GM12873 (cell line): Measurements from ENCODE around the gene PPP1R3F.

Experiments
- TF ChIP-seq, protein P1 (sequence below): IDR thresholded peaks from 2 replicates; pipeline ENCODE4 v1.5.1; 2012; ENCODE audit warnings: low read depth, mild to moderate bottlenecking, moderate library complexity, low read length, control low read depth; ENCODE audit not compliant: insufficient read depth; ENCODE audit errors: missing control alignments

The PPP1R3F gene

DNA sequence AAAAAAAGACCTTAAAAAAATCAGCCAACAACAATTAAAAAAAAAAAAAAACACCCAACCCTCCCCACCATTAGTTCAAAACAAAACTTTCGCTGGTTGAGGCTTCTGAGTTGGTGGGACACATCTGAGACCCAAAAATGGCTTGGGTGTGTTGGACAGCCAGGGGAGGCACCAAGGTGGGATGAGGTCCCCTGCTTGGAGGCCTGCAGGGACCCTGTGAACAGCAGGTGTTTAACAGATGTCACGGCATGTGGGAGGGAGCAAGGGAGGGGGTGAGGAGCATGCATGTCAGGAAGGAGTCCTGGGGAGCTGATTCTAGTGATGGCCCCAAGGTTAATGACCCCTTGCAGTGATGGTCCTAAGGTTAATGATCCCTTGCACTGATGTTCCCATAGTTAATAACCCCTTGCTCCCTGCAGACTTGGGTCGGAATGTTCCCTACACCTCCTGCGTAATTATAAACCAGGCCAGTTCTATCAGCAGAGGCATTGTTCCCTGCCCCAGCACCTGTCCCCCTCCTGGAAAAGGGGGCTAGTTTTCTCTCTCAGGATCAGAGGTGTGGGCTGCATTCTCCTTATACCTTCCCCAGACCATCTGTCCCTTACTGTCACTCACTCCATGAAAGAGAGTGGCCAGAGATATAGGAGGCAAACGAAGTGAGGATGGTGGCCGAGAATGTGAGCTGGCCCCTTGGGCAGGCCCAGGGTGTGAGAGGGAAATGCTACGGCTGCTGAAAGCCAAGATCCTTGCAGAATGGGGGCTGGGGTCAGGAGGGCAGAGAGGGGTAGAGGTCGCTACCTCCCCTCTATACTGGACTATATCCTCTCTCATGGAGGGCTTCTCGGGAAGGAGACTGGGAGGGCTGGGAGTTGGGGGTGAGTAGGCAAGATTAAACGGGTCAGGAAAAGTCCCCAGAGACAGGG, 2.8 kb upstream of the PPP1R3F start:
- TF ChIP-seq, protein P1, sequence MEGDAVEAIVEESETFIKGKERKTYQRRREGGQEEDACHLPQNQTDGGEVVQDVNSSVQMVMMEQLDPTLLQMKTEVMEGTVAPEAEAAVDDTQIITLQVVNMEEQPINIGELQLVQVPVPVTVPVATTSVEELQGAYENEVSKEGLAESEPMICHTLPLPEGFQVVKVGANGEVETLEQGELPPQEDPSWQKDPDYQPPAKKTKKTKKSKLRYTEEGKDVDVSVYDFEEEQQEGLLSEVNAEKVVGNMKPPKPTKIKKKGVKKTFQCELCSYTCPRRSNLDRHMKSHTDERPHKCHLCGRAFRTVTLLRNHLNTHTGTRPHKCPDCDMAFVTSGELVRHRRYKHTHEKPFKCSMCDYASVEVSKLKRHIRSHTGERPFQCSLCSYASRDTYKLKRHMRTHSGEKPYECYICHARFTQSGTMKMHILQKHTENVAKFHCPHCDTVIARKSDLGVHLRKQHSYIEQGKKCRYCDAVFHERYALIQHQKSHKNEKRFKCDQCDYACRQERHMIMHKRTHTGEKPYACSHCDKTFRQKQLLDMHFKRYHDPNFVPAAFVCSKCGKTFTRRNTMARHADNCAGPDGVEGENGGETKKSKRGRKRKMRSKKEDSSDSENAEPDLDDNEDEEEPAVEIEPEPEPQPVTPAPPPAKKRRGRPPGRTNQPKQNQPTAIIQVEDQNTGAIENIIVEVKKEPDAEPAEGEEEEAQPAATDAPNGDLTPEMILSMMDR: no peak

DNA sequence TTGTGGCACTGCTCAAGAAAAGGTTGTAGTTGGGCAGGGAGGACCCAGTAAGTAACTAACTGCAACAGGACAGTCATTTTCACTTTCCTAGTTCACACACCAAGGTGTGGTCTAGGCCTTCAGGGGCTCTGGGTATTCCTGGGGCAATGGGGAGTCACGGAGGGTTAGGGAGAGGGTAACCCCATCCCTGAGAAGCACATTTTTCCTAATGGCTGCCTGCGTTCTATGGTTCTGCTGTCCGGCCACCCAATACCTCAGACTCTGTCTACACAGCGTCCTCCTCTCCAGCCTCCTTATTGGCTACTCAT, 937 bp upstream of the PPP1R3F start:
- TF ChIP-seq, protein P1: no peak

DNA sequence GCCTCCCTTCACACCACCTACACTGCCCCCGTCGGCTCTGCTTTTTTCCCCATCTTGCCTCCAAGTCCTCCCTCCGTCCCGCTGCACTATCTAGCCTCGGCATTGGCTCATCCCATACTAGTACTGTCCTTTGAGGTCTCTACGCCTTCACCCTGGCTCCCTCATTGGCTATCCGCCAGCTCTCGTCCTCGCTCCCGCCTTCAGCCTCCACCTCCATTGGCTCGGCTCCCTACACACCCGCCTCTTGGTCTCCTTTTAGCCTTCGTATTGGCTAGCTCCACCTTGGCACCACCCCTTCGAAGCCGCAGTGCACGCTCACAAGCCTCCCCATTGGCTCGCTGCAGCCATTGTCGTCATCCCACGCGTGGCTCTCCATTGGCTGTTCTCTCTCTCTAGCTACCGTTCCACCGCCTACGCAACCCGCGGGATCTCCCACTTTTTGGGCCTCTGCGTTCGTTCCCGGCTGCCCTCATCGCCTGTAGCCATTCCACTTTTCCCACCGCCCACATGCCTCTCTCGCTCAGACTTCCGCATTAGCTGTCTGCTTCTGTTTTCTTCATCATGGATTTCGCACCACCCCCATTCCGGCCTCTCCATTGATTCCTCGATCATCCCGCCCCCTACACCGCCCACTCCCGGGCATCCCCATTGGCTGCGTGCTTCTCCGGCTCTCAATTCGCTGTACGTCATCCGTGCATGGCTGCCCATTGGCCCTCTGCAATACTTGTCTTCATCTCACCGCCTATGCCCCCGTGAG, 405 bp upstream of the PPP1R3F start:
- TF ChIP-seq, protein P1: no peak

DNA sequence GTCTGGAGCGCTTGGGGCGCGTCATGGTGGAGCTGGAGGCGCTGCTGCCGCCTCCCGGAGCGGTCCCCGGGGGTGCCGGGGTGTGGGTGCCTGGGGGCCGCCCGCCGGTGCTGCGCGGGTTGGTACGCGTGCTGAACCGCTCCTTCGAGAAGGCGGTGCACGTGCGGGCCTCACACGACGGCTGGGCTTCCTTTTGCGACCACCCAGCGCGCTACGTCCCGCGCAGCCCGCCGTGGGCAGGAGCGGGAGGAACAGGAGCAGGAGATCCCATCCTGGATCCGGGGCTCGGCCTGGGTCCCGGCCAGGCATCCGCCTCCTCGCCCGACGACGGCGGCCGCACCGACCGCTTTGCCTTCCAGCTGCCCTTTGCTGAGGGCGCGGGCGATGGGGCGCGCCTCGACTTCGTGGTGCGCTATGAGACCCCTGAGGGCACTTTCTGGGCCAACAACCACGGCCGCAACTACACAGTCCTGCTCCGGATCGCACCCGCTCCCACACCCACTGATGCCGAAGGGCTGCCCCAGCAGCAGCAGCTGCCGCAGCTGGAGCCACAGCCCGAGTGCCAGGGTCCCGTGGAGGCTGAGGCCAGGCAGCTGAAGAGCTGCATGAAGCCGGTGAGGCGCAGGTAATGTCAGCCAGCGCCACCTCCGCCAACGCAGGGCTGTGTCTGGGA, 792 bp downstream of the PPP1R3F start:
- TF ChIP-seq, protein P1: no peak

DNA sequence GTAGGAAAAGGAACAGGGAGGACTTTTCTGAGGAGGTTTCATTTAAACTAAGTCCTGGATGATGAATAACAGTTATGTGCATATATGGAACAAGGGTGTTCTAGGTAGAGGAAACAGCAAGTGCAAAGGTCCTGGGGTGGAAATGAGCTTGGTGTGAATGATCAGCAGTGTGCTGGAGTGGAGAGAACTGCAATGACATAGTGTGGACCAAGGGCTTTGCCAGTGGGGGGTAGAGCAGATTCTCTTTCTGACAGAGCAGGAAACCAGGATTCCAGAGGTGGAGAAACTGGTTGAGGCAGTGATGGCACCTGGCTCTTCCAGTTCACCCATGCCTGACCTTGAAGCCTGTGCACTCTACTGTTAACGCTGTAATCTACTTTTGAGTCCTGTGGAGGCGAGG, 1.7 kb downstream of the PPP1R3F start:
- TF ChIP-seq, protein P1: no peak

DNA sequence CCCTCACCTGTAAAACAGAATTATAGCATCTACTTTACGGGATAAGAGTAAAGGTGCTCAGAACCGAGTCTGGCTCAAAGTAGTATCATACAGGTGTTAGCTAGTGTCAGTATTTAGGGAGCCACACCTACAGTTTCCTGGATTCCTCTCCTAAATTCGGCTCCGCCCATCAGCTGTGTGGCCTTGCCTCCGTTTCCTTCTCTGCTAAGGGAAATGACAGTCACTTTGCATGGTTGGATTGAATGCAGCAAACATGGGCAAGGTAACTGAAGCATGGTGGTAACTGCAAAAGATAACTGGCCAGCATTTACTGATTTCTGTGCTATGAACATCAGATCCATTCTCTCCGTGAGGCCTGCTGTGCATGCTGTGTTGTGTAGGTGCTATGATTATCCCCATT, 2.8 kb downstream of the PPP1R3F start:
- TF ChIP-seq, protein P1: no peak
